HUES6 (cell line): Measurements from ENCODE around the gene AIFM2.
"Not testable (repeated sequence)": the region's sequence is repeated elsewhere in the genome, so short reads cannot be mapped to it uniquely, and the experiment has no call there.

Source experiments
- H3K27ac ChIP-seq: 2 replicates; pipeline ENCODE4 v1.7.0; 2013; ENCODE audit warnings: low read depth, mild to moderate bottlenecking, low read length, inconsistent platforms
- H3K27me3 ChIP-seq: 2 replicates; pipeline ENCODE4 v1.6.1; 2013; ENCODE audit warnings: low read length; ENCODE audit not compliant: control insufficient read depth, insufficient read depth
- H3K36me3 ChIP-seq: 2 replicates; pipeline ENCODE4 v1.6.1; 2013; ENCODE audit warnings: low read length; ENCODE audit not compliant: control insufficient read depth, insufficient read depth
- H3K4me1 ChIP-seq: 2 replicates; pipeline ENCODE4 v1.6.1; 2013; ENCODE audit warnings: low read length; ENCODE audit not compliant: control insufficient read depth, insufficient read depth
- H3K4me3 ChIP-seq: 2 replicates; pipeline ENCODE4 v1.5.1; 2013; ENCODE audit warnings: low read depth, low read length
- H3K9ac ChIP-seq: one replicate; pipeline ENCODE4 v1.6.1; 2013; ENCODE audit warnings: mild to moderate bottlenecking, low read length
- H3K9me3 ChIP-seq: 2 replicates; pipeline ENCODE4 v1.6.1; 2013; ENCODE audit warnings: low read depth, low read length; ENCODE audit not compliant: control insufficient read depth, insufficient read depth

The AIFM2 gene

GRCh38 chr10:70164163-70164562 lies 31.5 kb upstream of the AIFM2 start:
- H3K27ac ChIP-seq = no peak overlapping the region
- no peak overlapping the region for H3K9ac ChIP-seq
- peaks cover 11% of the 10 kb centered on the region for H3K4me1 ChIP-seq
- no peaks in the 10 kb centered on the region for H3K9me3 ChIP-seq
- peaks cover 43% of the 10 kb centered on the region for H3K36me3 ChIP-seq
- H3K27me3 ChIP-seq = no peaks in the 10 kb centered on the region
- H3K4me3 ChIP-seq = no peak overlapping the region

- Histone ChIP-seq H3K4me1 (peaks cover 5% of the 10 kb centered on the region), H3K9me3 (no peaks in the 10 kb centered on the region), H3K9ac (no peak overlapping the region), H3K27me3 (no peaks in the 10 kb centered on the region), H3K27ac (no peak overlapping the region), H3K36me3 (peaks cover 48% of the 10 kb centered on the region), H3K4me3 (no peak overlapping the region)
Measured at GRCh38 chr10:70163448-70163847, 30.8 kb upstream of the AIFM2 start.

- Histone ChIP-seq H3K36me3 (peaks cover 54% of the 10 kb centered on the region), H3K4me1 (peaks cover 5% of the 10 kb centered on the region), H3K27me3 (no peaks in the 10 kb centered on the region), H3K9me3 (no peaks in the 10 kb centered on the region), H3K9ac (no peak overlapping the region), H3K4me3 (no peak overlapping the region; the same call in 1 of the 2 replicates), H3K27ac (no peak overlapping the region)
Measured at GRCh38 chr10:70162892-70163201, 30.2 kb upstream of the AIFM2 start.

GRCh38 chr10:70162151-70162891 lies 29.7 kb upstream of the AIFM2 start:
- no peak overlapping the region for H3K9ac ChIP-seq
- no peaks in the 10 kb centered on the region for H3K27me3 ChIP-seq
- H3K27ac ChIP-seq = no peak overlapping the region
- no peaks in the 10 kb centered on the region for H3K9me3 ChIP-seq
- peaks cover 5% of the 10 kb centered on the region for H3K4me1 ChIP-seq
- peaks cover 59% of the 10 kb centered on the region for H3K36me3 ChIP-seq
- no peak overlapping the region; the same call in 1 of the 2 replicates for H3K4me3 ChIP-seq

GRCh38 chr10:70160798-70161197 lies 28.2 kb upstream of the AIFM2 start:
- Histone ChIP-seq H3K9ac (no peak overlapping the region), H3K36me3 (peaks cover 69% of the 10 kb centered on the region), H3K27me3 (no peaks in the 10 kb centered on the region), H3K4me1 (peaks cover 6% of the 10 kb centered on the region), H3K9me3 (no peaks in the 10 kb centered on the region), H3K4me3 (no peak overlapping the region), H3K27ac (no peak overlapping the region)

GRCh38 chr10:70159366-70159765 lies 26.7 kb upstream of the AIFM2 start:
- H3K36me3 ChIP-seq = peaks cover 77% of the 10 kb centered on the region
- H3K4me1 ChIP-seq = peaks cover 14% of the 10 kb centered on the region
- not testable (repeated sequence) for H3K27ac ChIP-seq

GRCh38 chr10:70158113-70158512 lies 25.5 kb upstream of the AIFM2 start:
- Histone ChIP-seq H3K4me3 (no peak overlapping the region), H3K27ac (no peak overlapping the region), H3K36me3 (peaks cover 84% of the 10 kb centered on the region), H3K4me1 (peaks cover 14% of the 10 kb centered on the region), H3K27me3 (no peaks in the 10 kb centered on the region), H3K9me3 (no peaks in the 10 kb centered on the region), H3K9ac (no peak overlapping the region)

More at GRCh38 chr10:70159366-70159765, 26.7 kb upstream of the AIFM2 start:
- H3K27me3 ChIP-seq, H3K9ac ChIP-seq, H3K9me3 ChIP-seq, H3K4me3 ChIP-seq: not testable (repeated sequence)

GRCh38 chr10:70155255-70155838 lies 22.7 kb upstream of the AIFM2 start:
- Histone ChIP-seq H3K9me3 (no peaks in the 10 kb centered on the region), H3K36me3 (peaks cover 94% of the 10 kb centered on the region), H3K9ac (no peak overlapping the region), H3K4me1 (peaks cover 9% of the 10 kb centered on the region; the same call in 1 of the 2 replicates), H3K27me3 (no peaks in the 10 kb centered on the region), H3K4me3 (no peak overlapping the region), H3K27ac (peak overlapping the region; percentile 29; the same call in 1 of the 2 replicates)

- no peak overlapping the region for H3K4me3 ChIP-seq
- H3K27ac ChIP-seq = no peak overlapping the region
- peaks cover 39% of the 10 kb centered on the region for H3K36me3 ChIP-seq
- no peaks in the 10 kb centered on the region for H3K9me3 ChIP-seq
- peaks cover 11% of the 10 kb centered on the region for H3K4me1 ChIP-seq
- H3K27me3 ChIP-seq = no peaks in the 10 kb centered on the region
- no peak overlapping the region for H3K9ac ChIP-seq
Measured at GRCh38 chr10:70148516-70148915, 15.9 kb upstream of the AIFM2 start.

GRCh38 chr10:70147259-70147625 lies 14.6 kb upstream of the AIFM2 start:
- H3K27ac ChIP-seq = 0 out of 2 replicates have a peak overlapping the region, but pooled peaks have one; percentile 3
- H3K4me1 ChIP-seq = peaks cover 11% of the 10 kb centered on the region
- H3K9me3 ChIP-seq = no peaks in the 10 kb centered on the region
- H3K27me3 ChIP-seq = no peaks in the 10 kb centered on the region
- peak overlapping the region; percentile 43 for H3K9ac ChIP-seq
- H3K36me3 ChIP-seq = peaks cover 26% of the 10 kb centered on the region
- peak overlapping the region; percentile 51 for H3K4me3 ChIP-seq

GRCh38 chr10:70146489-70147258 lies 14.0 kb upstream of the AIFM2 start, which contains the start of gene TYSND1:
TSS of gene TYSND1 (minus strand) at chr10:70146700. CDS start at chr10:70146586, 114 bp downstream.
- Histone ChIP-seq H3K9ac (peak within 1 kb of the TSS; percentile 89), H3K9me3 (no peaks in the 10 kb centered on the region), H3K4me3 (peak within 1 kb of the TSS; percentile 82), H3K27me3 (no peaks in the 10 kb centered on the region), H3K36me3 (peaks cover 21% of the 10 kb centered on the region), H3K27ac (peak within 1 kb of the TSS; percentile 62; the same call in 1 of the 2 replicates), H3K4me1 (peaks cover 11% of the 10 kb centered on the region)
